Neural crest cell (in vitro differentiated cells): ENCODE measurements around the gene IER5. TPM values are rescaled to one million over a fixed set of nuclear protein-coding genes. Genes with fewer than 3 reads are reported as not detected.

Experiments
- DNase-seq: peaks from one replicate; pipeline ENCODE4 v3.0.0; 2021; ENCODE audit warnings: low read depth, mixed read lengths, low spot score
- H3K27ac Mint-ChIP-seq: one replicate; pipeline ENCODE4 v1.8.0; 2021; ENCODE audit warnings: mild to moderate bottlenecking, mixed read lengths; ENCODE audit not compliant: unreplicated experiment
- H3K27me3 Mint-ChIP-seq: 2 replicates; pipeline ENCODE4 v1.8.0; 2021; ENCODE audit warnings: low read depth, mild to moderate bottlenecking, mixed read lengths
- H3K36me3 Mint-ChIP-seq: 2 replicates; pipeline ENCODE4 v1.8.0; 2021; ENCODE audit warnings: low read depth, mild to moderate bottlenecking, mixed read lengths
- H3K4me1 Mint-ChIP-seq: 2 replicates; pipeline ENCODE4 v1.8.0; 2021; ENCODE audit warnings: mixed read lengths
- H3K4me3 Mint-ChIP-seq: one replicate; pipeline ENCODE4 v1.8.0; 2021; ENCODE audit warnings: mild to moderate bottlenecking, mixed read lengths
- H3K9me3 Mint-ChIP-seq: 2 replicates; pipeline ENCODE4 v1.8.0; 2021; ENCODE audit warnings: mixed read lengths
- total RNA-seq: library from RNA; stranded (reverse); gene quantifications from 2 replicates; pipeline ENCODE4 v1.2.1, GENCODE V29; 2021
- TF ChIP-seq, protein P1 (sequence below): fragments of 200-600 bp; sonication (generic); conservative IDR thresholded peaks from 2 replicates; pipeline ENCODE4 v1.5.0; 2021; ENCODE audit warnings: antibody characterized with exemption, mild to moderate bottlenecking

IER5 gene
- total RNA-seq, 1 donor from 2014 or later = 7.7 TPM

DNA sequence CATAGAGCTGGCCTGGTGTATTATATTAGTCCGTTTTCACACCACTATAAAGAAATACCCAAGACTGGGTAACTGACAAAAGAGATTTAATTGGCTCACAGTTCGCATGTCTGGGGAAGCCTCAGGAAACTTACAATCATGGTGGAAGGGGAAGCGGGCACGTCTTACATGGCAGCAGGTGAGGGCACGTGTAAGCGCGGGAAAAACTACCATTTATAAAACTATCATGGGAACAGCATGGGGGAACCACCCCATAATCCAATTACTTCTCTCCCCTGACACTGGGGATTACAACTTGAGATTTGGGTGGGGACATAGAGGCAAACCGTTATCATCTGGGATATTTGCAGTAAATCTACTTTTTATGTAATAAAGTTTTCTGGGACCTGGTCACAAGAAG is 6.8 kb downstream of the IER5 start:
- peaks cover 10% of the 10 kb centered on the region for H3K27me3 Mint-ChIP-seq
- TF ChIP-seq, protein P1, sequence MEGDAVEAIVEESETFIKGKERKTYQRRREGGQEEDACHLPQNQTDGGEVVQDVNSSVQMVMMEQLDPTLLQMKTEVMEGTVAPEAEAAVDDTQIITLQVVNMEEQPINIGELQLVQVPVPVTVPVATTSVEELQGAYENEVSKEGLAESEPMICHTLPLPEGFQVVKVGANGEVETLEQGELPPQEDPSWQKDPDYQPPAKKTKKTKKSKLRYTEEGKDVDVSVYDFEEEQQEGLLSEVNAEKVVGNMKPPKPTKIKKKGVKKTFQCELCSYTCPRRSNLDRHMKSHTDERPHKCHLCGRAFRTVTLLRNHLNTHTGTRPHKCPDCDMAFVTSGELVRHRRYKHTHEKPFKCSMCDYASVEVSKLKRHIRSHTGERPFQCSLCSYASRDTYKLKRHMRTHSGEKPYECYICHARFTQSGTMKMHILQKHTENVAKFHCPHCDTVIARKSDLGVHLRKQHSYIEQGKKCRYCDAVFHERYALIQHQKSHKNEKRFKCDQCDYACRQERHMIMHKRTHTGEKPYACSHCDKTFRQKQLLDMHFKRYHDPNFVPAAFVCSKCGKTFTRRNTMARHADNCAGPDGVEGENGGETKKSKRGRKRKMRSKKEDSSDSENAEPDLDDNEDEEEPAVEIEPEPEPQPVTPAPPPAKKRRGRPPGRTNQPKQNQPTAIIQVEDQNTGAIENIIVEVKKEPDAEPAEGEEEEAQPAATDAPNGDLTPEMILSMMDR = no peak
- H3K4me3 Mint-ChIP-seq = peak overlapping the region; percentile 22
- H3K27ac Mint-ChIP-seq = no peak overlapping the region
- H3K36me3 Mint-ChIP-seq = no peaks in the 10 kb centered on the region
- DNase-seq = no peak
- H3K9me3 Mint-ChIP-seq = no peaks in the 10 kb centered on the region
- H3K4me1 Mint-ChIP-seq = peaks cover 71% of the 10 kb centered on the region

DNA sequence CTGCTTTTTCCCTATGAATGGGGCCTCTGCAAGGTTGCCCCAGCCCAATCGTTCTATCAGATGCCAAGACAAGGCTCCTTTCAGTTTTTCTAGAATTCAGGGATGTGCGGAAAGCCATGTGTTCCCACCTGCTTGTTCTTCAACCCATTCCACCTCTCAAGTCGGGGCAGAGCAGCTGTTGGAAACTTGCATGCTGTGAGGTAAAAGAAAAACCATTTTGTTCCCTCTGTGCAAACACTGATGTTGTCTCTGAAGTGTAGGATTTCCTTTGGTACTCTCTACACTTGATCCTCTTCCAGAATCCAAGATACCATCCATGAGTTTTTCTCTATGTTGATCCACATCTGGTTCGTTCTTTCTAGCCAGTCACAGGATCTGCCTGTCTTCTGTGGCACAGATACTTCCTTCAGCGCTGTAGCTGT is 7.3 kb downstream of the IER5 start:
- peaks cover 71% of the 10 kb centered on the region for H3K4me1 Mint-ChIP-seq
- no peaks in the 10 kb centered on the region for H3K36me3 Mint-ChIP-seq
- DNase-seq = no peak
- TF ChIP-seq, protein P1 = no peak
- peaks cover 2% of the 10 kb centered on the region for H3K9me3 Mint-ChIP-seq
- peak overlapping the region; percentile 50 for H3K4me3 Mint-ChIP-seq
- peaks cover 13% of the 10 kb centered on the region for H3K27me3 Mint-ChIP-seq
- H3K27ac Mint-ChIP-seq = no peak overlapping the region

DNA sequence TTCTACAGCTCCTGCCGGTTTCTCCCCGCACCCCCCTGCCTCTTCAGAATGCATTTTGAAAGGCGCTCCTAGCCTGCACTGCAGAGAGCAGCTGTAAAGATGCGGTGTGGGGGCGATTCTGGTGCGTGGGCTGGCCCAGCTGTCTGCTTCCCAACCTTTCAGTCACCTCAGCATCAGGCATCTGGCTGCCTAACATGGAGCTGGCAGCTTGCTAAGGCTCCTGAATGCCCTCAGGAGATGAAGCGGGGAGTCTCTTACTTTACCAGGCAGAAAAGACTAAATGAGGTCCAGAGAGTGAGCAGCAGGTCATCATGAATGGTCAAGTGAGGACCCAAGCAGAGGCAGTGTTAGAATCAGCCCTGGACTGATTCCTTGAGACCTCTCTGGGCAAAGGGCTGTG is 8.7 kb downstream of the IER5 start:
- peak overlapping the region; percentile 11 for H3K4me3 Mint-ChIP-seq
- no peak overlapping the region for H3K27ac Mint-ChIP-seq
- TF ChIP-seq, protein P1 = no peak
- H3K4me1 Mint-ChIP-seq = peaks cover 67% of the 10 kb centered on the region
- peaks cover 16% of the 10 kb centered on the region for H3K27me3 Mint-ChIP-seq
- DNase-seq = no peak
- peaks cover 4% of the 10 kb centered on the region for H3K9me3 Mint-ChIP-seq
- no peaks in the 10 kb centered on the region for H3K36me3 Mint-ChIP-seq

DNA sequence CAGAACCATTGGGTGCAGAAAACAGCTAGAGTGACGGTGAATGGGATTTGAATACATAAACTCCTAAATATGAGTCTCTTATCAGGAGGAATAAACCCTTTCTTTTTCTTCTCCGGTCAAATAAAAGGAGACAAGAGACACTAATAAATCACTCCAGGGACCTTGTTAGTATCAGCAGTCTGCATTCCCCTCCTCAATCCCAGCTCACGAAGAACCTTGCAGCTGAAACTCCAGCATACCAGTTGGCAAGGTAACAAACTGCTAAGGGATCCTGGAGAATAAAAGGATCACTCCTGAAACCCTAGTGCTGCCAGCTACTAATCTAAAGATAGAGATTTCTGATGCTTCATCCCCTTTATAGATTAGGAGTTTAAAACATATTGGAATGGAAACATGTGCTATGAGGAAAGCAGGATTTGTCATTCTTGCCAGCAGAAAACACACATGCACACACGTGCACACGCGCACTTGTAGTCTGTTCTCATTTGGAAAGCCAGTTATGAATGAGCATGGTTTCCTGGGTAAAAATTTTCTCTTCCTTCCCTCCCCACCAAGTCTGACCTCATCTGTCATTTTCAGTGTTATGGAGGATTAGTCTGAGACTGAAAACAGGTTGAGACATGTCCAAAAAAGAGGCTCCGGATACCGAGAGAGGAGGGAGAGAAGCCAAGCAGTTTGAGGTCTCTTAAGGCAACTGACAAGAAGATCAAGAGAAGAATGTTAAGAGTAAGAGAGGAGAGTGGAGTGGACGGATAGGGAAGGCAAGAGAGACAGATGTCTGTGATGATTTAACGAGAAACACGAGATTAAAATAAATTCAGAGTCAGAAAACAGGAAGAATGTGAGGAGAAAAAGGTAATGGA is 10.9 kb downstream of the IER5 start:
- no peak overlapping the region for H3K27ac Mint-ChIP-seq
- DNase-seq = no peak
- peaks cover 75% of the 10 kb centered on the region for H3K4me1 Mint-ChIP-seq
- H3K27me3 Mint-ChIP-seq = peaks cover 16% of the 10 kb centered on the region
- TF ChIP-seq, protein P1 = no peak
- H3K36me3 Mint-ChIP-seq = no peaks in the 10 kb centered on the region
- peak overlapping the region; percentile 7 for H3K4me3 Mint-ChIP-seq
- peaks cover 4% of the 10 kb centered on the region for H3K9me3 Mint-ChIP-seq

DNA sequence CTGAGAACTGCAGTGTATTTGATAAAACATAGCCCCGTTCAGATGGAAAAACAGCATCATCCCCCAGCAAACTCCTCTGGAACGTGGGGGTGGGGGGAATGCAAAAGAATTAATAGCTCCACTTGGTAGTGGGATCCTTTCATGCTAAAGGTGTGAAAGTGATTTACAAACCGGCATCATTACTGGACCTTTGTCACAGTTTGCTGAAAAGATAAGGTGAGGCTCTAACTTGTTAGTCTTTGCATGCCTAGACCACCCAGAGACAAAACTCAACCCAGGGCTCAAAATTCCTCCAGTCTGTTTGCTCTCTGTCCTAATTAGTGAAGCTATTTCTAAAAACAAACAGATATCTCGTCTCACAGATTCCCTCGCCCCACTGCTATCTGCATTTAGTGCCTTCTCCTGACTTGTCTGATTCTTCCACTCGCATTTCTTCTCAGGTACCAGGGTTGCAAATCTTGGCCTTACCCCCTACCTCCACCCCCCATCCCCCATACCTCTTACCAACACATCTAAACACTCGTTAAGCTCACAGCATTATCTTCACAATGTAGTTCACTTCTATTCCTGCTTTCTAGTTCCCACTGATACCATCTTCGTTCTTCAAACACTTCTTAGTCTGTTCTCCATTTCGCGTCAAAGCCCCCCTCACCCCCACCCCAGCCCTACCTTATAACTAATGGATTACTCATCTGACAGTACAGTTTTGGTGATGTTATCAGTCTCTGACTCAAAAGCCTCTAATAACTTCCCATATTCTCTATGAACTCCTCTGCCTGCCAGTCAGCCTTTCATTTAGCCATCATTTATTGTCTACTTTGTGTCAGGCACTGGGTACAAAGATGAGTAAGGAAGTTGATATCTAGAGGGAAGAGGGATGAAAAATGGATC is 11.8 kb downstream of the IER5 start:
- peaks cover 16% of the 10 kb centered on the region for H3K27me3 Mint-ChIP-seq
- DNase-seq = no peak
- H3K4me3 Mint-ChIP-seq = peak overlapping the region; percentile 72
- H3K4me1 Mint-ChIP-seq = peaks cover 71% of the 10 kb centered on the region
- H3K36me3 Mint-ChIP-seq = no peaks in the 10 kb centered on the region
- H3K9me3 Mint-ChIP-seq = peaks cover 4% of the 10 kb centered on the region
- TF ChIP-seq, protein P1 = no peak
- H3K27ac Mint-ChIP-seq = no peak overlapping the region
